ENCODE results near the gene ROCK2. TPM values are rescaled to one million over a fixed set of nuclear protein-coding genes. Genes with fewer than 3 reads are reported as not detected.

The ROCK2 gene
- total and polyA plus RNA-seq, 2 of the 13 experiments (the other 11 are each of a cell fraction or from before 2014, with no cell fraction given): 38.1 to 119 TPM

- 0 out of 2 replicates have a peak, but pooled peaks have one; percentile 59 for TF ChIP-seq RFXANK (CRISPR knock-in tag; IDR thresholded peaks at IDR 0.05)
- peak; percentile 35; the same call in 1 of the 2 replicates for TF ChIP-seq TFDP2 (CRISPR knock-in tag; IDR thresholded peaks at IDR 0.05)
- no peak for TF ChIP-seq ZNF850 (CRISPR knock-in tag; conservative IDR thresholded peaks at IDR 0.05)
- TF ChIP-seq, protein P1, sequence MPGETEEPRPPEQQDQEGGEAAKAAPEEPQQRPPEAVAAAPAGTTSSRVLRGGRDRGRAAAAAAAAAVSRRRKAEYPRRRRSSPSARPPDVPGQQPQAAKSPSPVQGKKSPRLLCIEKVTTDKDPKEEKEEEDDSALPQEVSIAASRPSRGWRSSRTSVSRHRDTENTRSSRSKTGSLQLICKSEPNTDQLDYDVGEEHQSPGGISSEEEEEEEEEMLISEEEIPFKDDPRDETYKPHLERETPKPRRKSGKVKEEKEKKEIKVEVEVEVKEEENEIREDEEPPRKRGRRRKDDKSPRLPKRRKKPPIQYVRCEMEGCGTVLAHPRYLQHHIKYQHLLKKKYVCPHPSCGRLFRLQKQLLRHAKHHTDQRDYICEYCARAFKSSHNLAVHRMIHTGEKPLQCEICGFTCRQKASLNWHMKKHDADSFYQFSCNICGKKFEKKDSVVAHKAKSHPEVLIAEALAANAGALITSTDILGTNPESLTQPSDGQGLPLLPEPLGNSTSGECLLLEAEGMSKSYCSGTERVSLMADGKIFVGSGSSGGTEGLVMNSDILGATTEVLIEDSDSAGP (CRISPR knock-in tag; IDR thresholded peaks at IDR 0.05; ENCODE audit: borderline replicate concordance): peak; percentile 23; the same call in 1 of the 2 replicates
- peak; percentile 32; the same call in 1 of the 2 replicates for TF ChIP-seq MAX (IDR thresholded peaks at IDR 0.05)
- TF ChIP-seq PHF21A (CRISPR knock-in tag; IDR thresholded peaks at IDR 0.05): 0 out of 2 replicates have a peak, but pooled peaks have one; percentile 22
- TF ChIP-seq RNF2 (conservative IDR thresholded peaks at IDR 0.05; ENCODE audit: low read depth): 0 out of 2 replicates have a peak, but pooled peaks have one; percentile 53
- TF ChIP-seq ZNF615 (CRISPR knock-in tag; IDR thresholded peaks at IDR 0.05; ENCODE audit: borderline replicate concordance): 0 out of 2 replicates have a peak, but pooled peaks have one; percentile 65
- no peak for TF ChIP-seq RFXAP (CRISPR knock-in tag; IDR thresholded peaks at IDR 0.05; ENCODE audit: borderline replicate concordance)
- TF ChIP-seq ZMAT3 (CRISPR knock-in tag; conservative IDR thresholded peaks at IDR 0.05): 0 out of 2 replicates have a peak, but pooled peaks have one; percentile 6
- TF ChIP-seq, protein P2, sequence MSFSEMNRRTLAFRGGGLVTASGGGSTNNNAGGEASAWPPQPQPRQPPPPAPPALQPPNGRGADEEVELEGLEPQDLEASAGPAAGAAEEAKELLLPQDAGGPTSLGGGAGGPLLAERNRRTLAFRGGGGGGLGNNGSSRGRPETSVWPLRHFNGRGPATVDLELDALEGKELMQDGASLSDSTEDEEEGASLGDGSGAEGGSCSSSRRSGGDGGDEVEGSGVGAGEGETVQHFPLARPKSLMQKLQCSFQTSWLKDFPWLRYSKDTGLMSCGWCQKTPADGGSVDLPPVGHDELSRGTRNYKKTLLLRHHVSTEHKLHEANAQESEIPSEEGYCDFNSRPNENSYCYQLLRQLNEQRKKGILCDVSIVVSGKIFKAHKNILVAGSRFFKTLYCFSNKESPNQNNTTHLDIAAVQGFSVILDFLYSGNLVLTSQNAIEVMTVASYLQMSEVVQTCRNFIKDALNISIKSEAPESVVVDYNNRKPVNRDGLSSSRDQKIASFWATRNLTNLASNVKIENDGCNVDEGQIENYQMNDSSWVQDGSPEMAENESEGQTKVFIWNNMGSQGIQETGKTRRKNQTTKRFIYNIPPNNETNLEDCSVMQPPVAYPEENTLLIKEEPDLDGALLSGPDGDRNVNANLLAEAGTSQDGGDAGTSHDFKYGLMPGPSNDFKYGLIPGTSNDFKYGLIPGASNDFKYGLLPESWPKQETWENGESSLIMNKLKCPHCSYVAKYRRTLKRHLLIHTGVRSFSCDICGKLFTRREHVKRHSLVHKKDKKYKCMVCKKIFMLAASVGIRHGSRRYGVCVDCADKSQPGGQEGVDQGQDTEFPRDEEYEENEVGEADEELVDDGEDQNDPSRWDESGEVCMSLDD (CRISPR knock-in tag; IDR thresholded peaks at IDR 0.05; ENCODE audit: borderline replicate concordance): no peak
- 0 out of 2 replicates have a peak, but pooled peaks have one; percentile 70 for TF ChIP-seq ZNF75D (CRISPR knock-in tag; IDR thresholded peaks at IDR 0.05; ENCODE audit: borderline replicate concordance)
- TF ChIP-seq ASH2L (IDR thresholded peaks at IDR 0.05; ENCODE audit: insufficient read length, low read depth, low read length): peak; percentile 24
- TF ChIP-seq TERF1 (CRISPR knock-in tag; IDR thresholded peaks at IDR 0.05): no peak
- peak; percentile 17 for TF ChIP-seq XRCC5 (optimal IDR thresholded peaks at IDR 0.05; ENCODE audit: low read length)
- 0 out of 2 replicates have a peak, but pooled peaks have one; percentile 41 for TF ChIP-seq SNAPC2 (CRISPR knock-in tag; IDR thresholded peaks at IDR 0.05)
- TF ChIP-seq, protein P3, sequence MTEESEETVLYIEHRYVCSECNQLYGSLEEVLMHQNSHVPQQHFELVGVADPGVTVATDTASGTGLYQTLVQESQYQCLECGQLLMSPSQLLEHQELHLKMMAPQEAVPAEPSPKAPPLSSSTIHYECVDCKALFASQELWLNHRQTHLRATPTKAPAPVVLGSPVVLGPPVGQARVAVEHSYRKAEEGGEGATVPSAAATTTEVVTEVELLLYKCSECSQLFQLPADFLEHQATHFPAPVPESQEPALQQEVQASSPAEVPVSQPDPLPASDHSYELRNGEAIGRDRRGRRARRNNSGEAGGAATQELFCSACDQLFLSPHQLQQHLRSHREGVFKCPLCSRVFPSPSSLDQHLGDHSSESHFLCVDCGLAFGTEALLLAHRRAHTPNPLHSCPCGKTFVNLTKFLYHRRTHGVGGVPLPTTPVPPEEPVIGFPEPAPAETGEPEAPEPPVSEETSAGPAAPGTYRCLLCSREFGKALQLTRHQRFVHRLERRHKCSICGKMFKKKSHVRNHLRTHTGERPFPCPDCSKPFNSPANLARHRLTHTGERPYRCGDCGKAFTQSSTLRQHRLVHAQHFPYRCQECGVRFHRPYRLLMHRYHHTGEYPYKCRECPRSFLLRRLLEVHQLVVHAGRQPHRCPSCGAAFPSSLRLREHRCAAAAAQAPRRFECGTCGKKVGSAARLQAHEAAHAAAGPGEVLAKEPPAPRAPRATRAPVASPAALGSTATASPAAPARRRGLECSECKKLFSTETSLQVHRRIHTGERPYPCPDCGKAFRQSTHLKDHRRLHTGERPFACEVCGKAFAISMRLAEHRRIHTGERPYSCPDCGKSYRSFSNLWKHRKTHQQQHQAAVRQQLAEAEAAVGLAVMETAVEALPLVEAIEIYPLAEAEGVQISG (CRISPR knock-in tag; IDR thresholded peaks at IDR 0.05): peak; percentile 8; the same call in 1 of the 2 replicates
- peak in 1 of 2 experiments; percentile 21; a peak in 1 of 4 replicates for TF ChIP-seq POLR2A (IDR thresholded peaks at IDR 0.05; ENCODE audit: insufficient read depth in 1 of 2, low read depth in 2 of 2, low read length in 2 of 2)
These were observed 190.2 kb downstream of the ROCK2 start (continued) for GRCh38 chr2:11154016-11154922.

Measured in HepG2 (cell line).